CD4-positive, alpha-beta T cell treated with Interleukin-4 for 4 hours (primary cell): ENCODE results near the gene BPIFA3.

ENCODE experiments used
- DNase-seq: peaks from one replicate; pipeline ENCODE4 v3.0.0-alpha.2; 2020

Gene BPIFA3

GRCh38 chr20:33267701-33268100 lies 50.5 kb downstream of the BPIFA3 start:
- DNase-seq = no peak

- DNase-seq = no peak
Measured at GRCh38 chr20:33272155-33272873, 55.2 kb downstream of the BPIFA3 start.

GRCh38 chr20:33273117-33273851 lies 56.1 kb downstream of the BPIFA3 start:
- DNase-seq = no peak

GRCh38 chr20:33275215-33275614 lies 58.1 kb downstream of the BPIFA3 start:
- no peak for DNase-seq

GRCh38 chr20:33275871-33276270 lies 58.7 kb downstream of the BPIFA3 start:
- no peak for DNase-seq

GRCh38 chr20:33276303-33277113 lies 59.4 kb downstream of the BPIFA3 start:
- DNase-seq = no peak
